GM23338 (cell line): ENCODE data around the gene PHGDH.
A peak's percentile ranks its signal among the peaks of the same experiment; 100 is the strongest.

Experiments
- CREB1 ChIP-seq: fragments of 250-450 bp; sonication (Bioruptor Pico); IDR thresholded peaks from 2 replicates; pipeline ENCODE4 v1.5.0; 2020; ENCODE audit warnings: low read depth, mild to moderate bottlenecking, moderate library complexity
- ETS1 ChIP-seq: IDR thresholded peaks from 2 replicates; pipeline ENCODE4 v1.6.1; 2016; ENCODE audit warnings: antibody characterized with exemption
- EZH2 ChIP-seq: fragments of 200-600 bp; sonication (generic); IDR thresholded peaks from one replicate; pipeline ENCODE4 v1.8.0; 2017; ENCODE audit warnings: antibody characterized with exemption, mild to moderate bottlenecking, low read depth; ENCODE audit not compliant: unreplicated experiment
- EZH2phosphoT487 ChIP-seq: fragments of 200-600 bp; sonication (generic); IDR thresholded peaks from one replicate; pipeline ENCODE4 v1.8.1; 2018; ENCODE audit warnings: antibody characterized with exemption; ENCODE audit not compliant: unreplicated experiment
- JUNB ChIP-seq: IDR thresholded peaks from one replicate; pipeline ENCODE4 v1.6.1; 2016; ENCODE audit warnings: antibody characterized with exemption; ENCODE audit not compliant: unreplicated experiment
- NANOG ChIP-seq: IDR thresholded peaks from 2 replicates; pipeline ENCODE4 v1.6.1; 2016; ENCODE audit warnings: antibody characterized with exemption, borderline replicate concordance
- POLR2AphosphoS5 ChIP-seq: IDR thresholded peaks from 2 replicates; pipeline ENCODE4 v1.6.1; 2016; ENCODE audit warnings: antibody characterized with exemption, low read depth
- STAT1 ChIP-seq: IDR thresholded peaks from one replicate; pipeline ENCODE4 v1.6.1; 2016; ENCODE audit warnings: antibody characterized with exemption; ENCODE audit not compliant: unreplicated experiment
- ZNF114 ChIP-seq: fragments of 250-450 bp; sonication (Bioruptor Pico); IDR thresholded peaks from 2 replicates; pipeline ENCODE4 v1.5.0; 2020; ENCODE audit warnings: mild to moderate bottlenecking, moderate library complexity
- ZNF331 ChIP-seq: fragments of 250-450 bp; sonication (Bioruptor Pico); IDR thresholded peaks from 2 replicates; pipeline ENCODE4 v1.5.0; 2020; ENCODE audit warnings: low read depth, mild to moderate bottlenecking, moderate library complexity
- TF ChIP-seq, protein P1 (sequence below), 2 experiments: fragments of 200-600 bp in 1 of 2; sonication (generic) in 1 of 2; conservative IDR thresholded peaks; 2 replicates each; pipeline versions ENCODE4 v1.5.1 to v1.6.1; 2016 to 2017; ENCODE audit warnings: antibody characterized with exemption in 2 of 2, low read depth in 2 of 2, mild to moderate bottlenecking in 2 of 2, moderate library complexity in 1 of 2
- TF ChIP-seq, protein P2 (sequence below): IDR thresholded peaks from one replicate; pipeline ENCODE4 v1.6.1; 2018; ENCODE audit warnings: antibody characterized with exemption; ENCODE audit not compliant: unreplicated experiment
- TF ChIP-seq, protein P3 (sequence below): fragments of 250-450 bp; sonication (Bioruptor Pico); IDR thresholded peaks from 2 replicates; pipeline ENCODE4 v1.5.0; 2020; ENCODE audit warnings: mild to moderate bottlenecking, moderate library complexity

DNA sequence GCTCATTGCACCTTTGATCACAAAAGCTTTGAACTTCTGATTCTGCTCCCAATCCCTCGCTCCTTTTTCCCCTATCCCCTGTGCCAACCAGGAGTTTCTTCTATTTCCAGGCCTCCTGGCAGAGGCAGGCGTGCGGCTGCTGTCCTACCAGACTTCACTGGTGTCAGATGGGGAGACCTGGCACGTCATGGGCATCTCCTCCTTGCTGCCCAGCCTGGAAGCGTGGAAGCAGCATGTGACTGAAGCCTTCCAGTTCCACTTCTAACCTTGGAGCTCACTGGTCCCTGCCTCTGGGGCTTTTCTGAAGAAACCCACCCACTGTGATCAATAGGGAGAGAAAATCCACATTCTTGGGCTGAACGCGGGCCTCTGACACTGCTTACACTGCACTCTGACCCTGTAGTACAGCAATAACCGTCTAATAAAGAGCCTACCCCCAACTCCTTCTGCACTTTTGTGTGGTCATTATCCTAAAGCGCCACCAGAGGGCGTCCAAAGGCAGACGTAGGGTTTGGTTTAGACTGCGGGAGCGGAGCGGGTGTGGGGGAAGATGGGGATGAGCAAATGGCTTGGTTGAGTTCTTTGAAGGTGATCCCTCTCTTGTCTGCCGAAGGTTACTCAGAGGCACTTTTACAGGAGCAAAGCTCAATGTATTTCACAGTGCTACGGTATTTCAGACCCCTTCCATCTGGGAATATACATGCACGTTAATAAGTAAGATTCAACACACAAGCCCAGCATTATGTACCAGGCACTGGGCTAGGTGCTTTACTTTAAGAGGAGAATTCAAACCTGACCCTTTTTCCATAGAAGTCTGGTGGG is 32.3 kb downstream of the PHGDH start:
- TF ChIP-seq, protein P1, sequence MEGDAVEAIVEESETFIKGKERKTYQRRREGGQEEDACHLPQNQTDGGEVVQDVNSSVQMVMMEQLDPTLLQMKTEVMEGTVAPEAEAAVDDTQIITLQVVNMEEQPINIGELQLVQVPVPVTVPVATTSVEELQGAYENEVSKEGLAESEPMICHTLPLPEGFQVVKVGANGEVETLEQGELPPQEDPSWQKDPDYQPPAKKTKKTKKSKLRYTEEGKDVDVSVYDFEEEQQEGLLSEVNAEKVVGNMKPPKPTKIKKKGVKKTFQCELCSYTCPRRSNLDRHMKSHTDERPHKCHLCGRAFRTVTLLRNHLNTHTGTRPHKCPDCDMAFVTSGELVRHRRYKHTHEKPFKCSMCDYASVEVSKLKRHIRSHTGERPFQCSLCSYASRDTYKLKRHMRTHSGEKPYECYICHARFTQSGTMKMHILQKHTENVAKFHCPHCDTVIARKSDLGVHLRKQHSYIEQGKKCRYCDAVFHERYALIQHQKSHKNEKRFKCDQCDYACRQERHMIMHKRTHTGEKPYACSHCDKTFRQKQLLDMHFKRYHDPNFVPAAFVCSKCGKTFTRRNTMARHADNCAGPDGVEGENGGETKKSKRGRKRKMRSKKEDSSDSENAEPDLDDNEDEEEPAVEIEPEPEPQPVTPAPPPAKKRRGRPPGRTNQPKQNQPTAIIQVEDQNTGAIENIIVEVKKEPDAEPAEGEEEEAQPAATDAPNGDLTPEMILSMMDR (conservative IDR thresholded peaks at IDR 0.05; ENCODE audit: low read depth in 2 of 2), result peak; percentile 92 to 97
- TF ChIP-seq POLR2AphosphoS5, result 0 out of 2 replicates have a peak, but pooled peaks have one; percentile 9
- no peak for TF ChIP-seq JUNB
- peak; percentile 34; the same call in 1 of the 2 replicates for TF ChIP-seq CREB1 (CRISPR knock-in tag)
- TF ChIP-seq, protein P2, sequence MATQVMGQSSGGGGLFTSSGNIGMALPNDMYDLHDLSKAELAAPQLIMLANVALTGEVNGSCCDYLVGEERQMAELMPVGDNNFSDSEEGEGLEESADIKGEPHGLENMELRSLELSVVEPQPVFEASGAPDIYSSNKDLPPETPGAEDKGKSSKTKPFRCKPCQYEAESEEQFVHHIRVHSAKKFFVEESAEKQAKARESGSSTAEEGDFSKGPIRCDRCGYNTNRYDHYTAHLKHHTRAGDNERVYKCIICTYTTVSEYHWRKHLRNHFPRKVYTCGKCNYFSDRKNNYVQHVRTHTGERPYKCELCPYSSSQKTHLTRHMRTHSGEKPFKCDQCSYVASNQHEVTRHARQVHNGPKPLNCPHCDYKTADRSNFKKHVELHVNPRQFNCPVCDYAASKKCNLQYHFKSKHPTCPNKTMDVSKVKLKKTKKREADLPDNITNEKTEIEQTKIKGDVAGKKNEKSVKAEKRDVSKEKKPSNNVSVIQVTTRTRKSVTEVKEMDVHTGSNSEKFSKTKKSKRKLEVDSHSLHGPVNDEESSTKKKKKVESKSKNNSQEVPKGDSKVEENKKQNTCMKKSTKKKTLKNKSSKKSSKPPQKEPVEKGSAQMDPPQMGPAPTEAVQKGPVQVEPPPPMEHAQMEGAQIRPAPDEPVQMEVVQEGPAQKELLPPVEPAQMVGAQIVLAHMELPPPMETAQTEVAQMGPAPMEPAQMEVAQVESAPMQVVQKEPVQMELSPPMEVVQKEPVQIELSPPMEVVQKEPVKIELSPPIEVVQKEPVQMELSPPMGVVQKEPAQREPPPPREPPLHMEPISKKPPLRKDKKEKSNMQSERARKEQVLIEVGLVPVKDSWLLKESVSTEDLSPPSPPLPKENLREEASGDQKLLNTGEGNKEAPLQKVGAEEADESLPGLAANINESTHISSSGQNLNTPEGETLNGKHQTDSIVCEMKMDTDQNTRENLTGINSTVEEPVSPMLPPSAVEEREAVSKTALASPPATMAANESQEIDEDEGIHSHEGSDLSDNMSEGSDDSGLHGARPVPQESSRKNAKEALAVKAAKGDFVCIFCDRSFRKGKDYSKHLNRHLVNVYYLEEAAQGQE, result no peak
- no peak for TF ChIP-seq EZH2phosphoT487
- no peak for TF ChIP-seq ETS1
- TF ChIP-seq EZH2, result no peak
- TF ChIP-seq, protein P3, sequence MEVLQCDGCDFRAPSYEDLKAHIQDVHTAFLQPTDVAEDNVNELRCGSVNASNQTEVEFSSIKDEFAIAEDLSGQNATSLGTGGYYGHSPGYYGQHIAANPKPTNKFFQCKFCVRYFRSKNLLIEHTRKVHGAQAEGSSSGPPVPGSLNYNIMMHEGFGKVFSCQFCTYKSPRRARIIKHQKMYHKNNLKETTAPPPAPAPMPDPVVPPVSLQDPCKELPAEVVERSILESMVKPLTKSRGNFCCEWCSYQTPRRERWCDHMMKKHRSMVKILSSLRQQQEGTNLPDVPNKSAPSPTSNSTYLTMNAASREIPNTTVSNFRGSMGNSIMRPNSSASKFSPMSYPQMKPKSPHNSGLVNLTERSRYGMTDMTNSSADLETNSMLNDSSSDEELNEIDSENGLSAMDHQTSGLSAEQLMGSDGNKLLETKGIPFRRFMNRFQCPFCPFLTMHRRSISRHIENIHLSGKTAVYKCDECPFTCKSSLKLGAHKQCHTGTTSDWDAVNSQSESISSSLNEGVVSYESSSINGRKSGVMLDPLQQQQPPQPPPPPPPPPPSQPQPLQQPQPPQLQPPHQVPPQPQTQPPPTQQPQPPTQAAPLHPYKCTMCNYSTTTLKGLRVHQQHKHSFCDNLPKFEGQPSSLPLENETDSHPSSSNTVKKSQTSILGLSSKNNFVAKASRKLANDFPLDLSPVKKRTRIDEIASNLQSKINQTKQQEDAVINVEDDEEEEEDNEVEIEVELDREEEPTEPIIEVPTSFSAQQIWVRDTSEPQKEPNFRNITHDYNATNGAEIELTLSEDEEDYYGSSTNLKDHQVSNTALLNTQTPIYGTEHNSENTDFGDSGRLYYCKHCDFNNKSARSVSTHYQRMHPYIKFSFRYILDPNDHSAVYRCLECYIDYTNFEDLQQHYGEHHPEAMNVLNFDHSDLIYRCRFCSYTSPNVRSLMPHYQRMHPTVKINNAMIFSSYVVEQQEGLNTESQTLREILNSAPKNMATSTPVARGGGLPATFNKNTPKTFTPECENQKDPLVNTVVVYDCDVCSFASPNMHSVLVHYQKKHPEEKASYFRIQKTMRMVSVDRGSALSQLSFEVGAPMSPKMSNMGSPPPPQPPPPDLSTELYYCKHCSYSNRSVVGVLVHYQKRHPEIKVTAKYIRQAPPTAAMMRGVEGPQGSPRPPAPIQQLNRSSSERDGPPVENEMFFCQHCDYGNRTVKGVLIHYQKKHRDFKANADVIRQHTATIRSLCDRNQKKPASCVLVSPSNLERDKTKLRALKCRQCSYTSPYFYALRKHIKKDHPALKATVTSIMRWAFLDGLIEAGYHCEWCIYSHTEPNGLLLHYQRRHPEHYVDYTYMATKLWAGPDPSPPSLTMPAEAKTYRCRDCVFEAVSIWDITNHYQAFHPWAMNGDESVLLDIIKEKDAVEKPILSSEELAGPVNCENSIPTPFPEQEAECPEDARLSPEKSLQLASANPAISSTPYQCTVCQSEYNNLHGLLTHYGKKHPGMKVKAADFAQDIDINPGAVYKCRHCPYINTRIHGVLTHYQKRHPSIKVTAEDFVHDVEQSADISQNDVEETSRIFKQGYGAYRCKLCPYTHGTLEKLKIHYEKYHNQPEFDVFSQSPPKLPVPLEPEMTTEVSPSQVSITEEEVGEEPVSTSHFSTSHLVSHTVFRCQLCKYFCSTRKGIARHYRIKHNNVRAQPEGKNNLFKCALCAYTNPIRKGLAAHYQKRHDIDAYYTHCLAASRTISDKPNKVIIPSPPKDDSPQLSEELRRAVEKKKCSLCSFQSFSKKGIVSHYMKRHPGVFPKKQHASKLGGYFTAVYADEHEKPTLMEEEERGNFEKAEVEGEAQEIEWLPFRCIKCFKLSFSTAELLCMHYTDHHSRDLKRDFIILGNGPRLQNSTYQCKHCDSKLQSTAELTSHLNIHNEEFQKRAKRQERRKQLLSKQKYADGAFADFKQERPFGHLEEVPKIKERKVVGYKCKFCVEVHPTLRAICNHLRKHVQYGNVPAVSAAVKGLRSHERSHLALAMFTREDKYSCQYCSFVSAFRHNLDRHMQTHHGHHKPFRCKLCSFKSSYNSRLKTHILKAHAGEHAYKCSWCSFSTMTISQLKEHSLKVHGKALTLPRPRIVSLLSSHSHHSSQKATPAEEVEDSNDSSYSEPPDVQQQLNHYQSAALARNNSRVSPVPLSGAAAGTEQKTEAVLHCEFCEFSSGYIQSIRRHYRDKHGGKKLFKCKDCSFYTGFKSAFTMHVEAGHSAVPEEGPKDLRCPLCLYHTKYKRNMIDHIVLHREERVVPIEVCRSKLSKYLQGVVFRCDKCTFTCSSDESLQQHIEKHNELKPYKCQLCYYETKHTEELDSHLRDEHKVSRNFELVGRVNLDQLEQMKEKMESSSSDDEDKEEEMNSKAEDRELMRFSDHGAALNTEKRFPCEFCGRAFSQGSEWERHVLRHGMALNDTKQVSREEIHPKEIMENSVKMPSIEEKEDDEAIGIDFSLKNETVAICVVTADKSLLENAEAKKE, result no peak
- no peak for TF ChIP-seq NANOG
- no peak for TF ChIP-seq STAT1
- TF ChIP-seq ZNF331 (CRISPR knock-in tag), result no peak
- TF ChIP-seq ZNF114 (CRISPR knock-in tag), result no peak
